Fibroblast of the conjunctiva (primary cell): ENCODE results near the gene DIAPH1.

Source experiments
- DNase-seq: peaks from one replicate; pipeline ENCODE4 v3.0.0-alpha.2; 2010; ENCODE audit warnings: low read depth

DIAPH1 gene

GRCh38 chr5:141506381-141507155, 112.2 kb downstream of the DIAPH1 start:
- no peak for DNase-seq

GRCh38 chr5:141504216-141504615, 114.6 kb downstream of the DIAPH1 start:
- DNase-seq: no peak

- DNase-seq: no peak
These were observed 115.1 kb downstream of the DIAPH1 start for GRCh38 chr5:141503681-141504080.

- DNase-seq: no peak
These were observed 117.0 kb downstream of the DIAPH1 start for GRCh38 chr5:141501761-141502160.

GRCh38 chr5:141496038-141496437, 122.8 kb downstream of the DIAPH1 start:
- no peak for DNase-seq

- DNase-seq: no peak
These were observed 123.4 kb downstream of the DIAPH1 start for GRCh38 chr5:141495453-141495811.

- no peak for DNase-seq
These were observed 123.9 kb downstream of the DIAPH1 start for GRCh38 chr5:141494761-141495452.

GRCh38 chr5:141493500-141494422, 125.0 kb downstream of the DIAPH1 start:
- DNase-seq: no peak

GRCh38 chr5:141492168-141492885, 126.5 kb downstream of the DIAPH1 start:
- no peak for DNase-seq

GRCh38 chr5:141491323-141492167, 127.3 kb downstream of the DIAPH1 start:
- DNase-seq: no peak

GRCh38 chr5:141490771-141491170, 128.0 kb downstream of the DIAPH1 start:
- no peak for DNase-seq

GRCh38 chr5:141490271-141490670, 128.5 kb downstream of the DIAPH1 start:
- DNase-seq: no peak

GRCh38 chr5:141489841-141490240, 129.0 kb downstream of the DIAPH1 start:
- no peak for DNase-seq

- no peak for DNase-seq
These were observed 129.9 kb downstream of the DIAPH1 start, which contains the start of gene PCDHGC5 for GRCh38 chr5:141488591-141489561. TSS of gene PCDHGC5 (plus strand) at chr5:141489081. CDS start at chr5:141489241, 160 bp downstream.

- no peak for DNase-seq
These were observed 131.7 kb downstream of the DIAPH1 start for GRCh38 chr5:141487131-141487530.

- no peak for DNase-seq
These were observed 132.7 kb downstream of the DIAPH1 start for GRCh38 chr5:141486091-141486490.

- no peak for DNase-seq
These were observed 133.3 kb downstream of the DIAPH1 start for GRCh38 chr5:141485321-141486055.

- DNase-seq: no peak
These were observed 134.0 kb downstream of the DIAPH1 start, which contains the start of gene PCDHGC4 for GRCh38 chr5:141484641-141485311. TSS of gene PCDHGC4 (plus strand) at chr5:141485030. CDS start at chr5:141485174, 144 bp downstream.
